Spleen (tissue), 3 donors: Measurements from ENCODE around the gene TRMT44.

Experiments
- POLR2A ChIP-seq, 3 donors: fragments of 450-650 bp; IDR thresholded peaks; one replicate each; pipeline ENCODE4 v1.5.1; 2017; ENCODE audit warnings: antibody characterized with exemption in 3 of 3, mild to moderate bottlenecking in 1 of 3
- POLR2AphosphoS5 ChIP-seq, 3 donors: sonication (generic); formaldehyde crosslinking; IDR thresholded peaks; one replicate each; pipeline ENCODE4 v1.5.1; 2017; ENCODE audit warnings: antibody characterized with exemption in 3 of 3

DNA sequence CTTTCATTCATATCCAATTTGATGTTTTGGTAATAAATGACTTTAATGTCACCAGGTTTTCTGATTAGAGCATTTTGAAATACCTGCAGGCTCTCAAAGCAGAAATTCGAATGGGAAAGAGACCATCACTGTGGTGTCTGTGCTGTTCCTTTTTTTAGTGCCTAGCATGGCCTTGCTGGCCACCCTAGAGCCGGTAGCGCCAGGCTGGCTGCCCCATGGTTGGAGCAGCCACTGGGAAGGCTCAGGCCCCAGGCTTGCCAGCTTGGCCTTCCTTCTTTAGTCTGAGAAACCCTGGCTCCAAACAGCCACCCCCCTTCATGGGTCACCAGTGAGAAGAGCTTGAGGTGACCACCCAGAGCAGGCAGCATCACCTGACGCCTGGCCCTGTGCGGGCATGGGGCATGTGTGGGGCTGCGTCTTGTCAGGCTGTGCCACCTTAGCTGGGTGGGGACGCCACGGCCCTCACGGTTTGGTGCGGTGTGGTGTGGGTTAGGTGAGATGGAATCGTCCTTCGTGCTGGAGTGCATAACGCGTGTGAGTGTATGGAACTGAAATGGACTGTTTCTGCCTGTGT is 30.0 kb downstream of the TRMT44 start:
- peak in 1 of 3 donors; percentile 22 for TF ChIP-seq POLR2AphosphoS5 (IDR thresholded peaks at IDR 0.05)
- no peak for TF ChIP-seq POLR2A (IDR thresholded peaks at IDR 0.05)
